Duodenal mucosa (tissue), 2 donors: ENCODE results near the gene SLC7A14.
A peak's percentile ranks its signal among the peaks of the same experiment; 100 is the strongest.
"Not testable (repeated sequence)": the region's sequence is repeated elsewhere in the genome, so short reads cannot be mapped to it uniquely, and the experiment has no call there.

Experiments
- H3K27ac ChIP-seq: one replicate; pipeline ENCODE4 v1.7.0; 2013; ENCODE audit warnings: low read depth, low read length
- H3K27me3 ChIP-seq, 2 donors: one replicate each; pipeline ENCODE4 v1.7.0; 2013; ENCODE audit warnings: low read length in 2 of 2, control low read depth in 1 of 2; ENCODE audit not compliant: insufficient read depth in 2 of 2, control insufficient read depth in 1 of 2
- H3K36me3 ChIP-seq, 2 donors: one replicate each; pipeline ENCODE4 v1.7.0; 2013; ENCODE audit warnings: low read length in 2 of 2, control low read depth in 1 of 2; ENCODE audit not compliant: insufficient read depth in 2 of 2, control insufficient read depth in 1 of 2
- H3K4me1 ChIP-seq, 2 donors: one replicate each; pipeline ENCODE4 v1.7.0; 2013; ENCODE audit warnings: low read length in 2 of 2, control low read depth in 1 of 2; ENCODE audit not compliant: insufficient read depth in 2 of 2, control insufficient read depth in 1 of 2
- H3K4me3 ChIP-seq, 2 donors: one replicate each; pipeline ENCODE4 v1.7.0; 2013; ENCODE audit warnings: low read length in 2 of 2, low read depth in 1 of 2
- H3K9ac ChIP-seq, 2 donors: one replicate each; pipeline ENCODE4 v1.7.0; 2013; ENCODE audit warnings: low read length in 2 of 2, low read depth in 1 of 2
- H3K9me3 ChIP-seq, 2 donors: one replicate each; pipeline ENCODE4 v1.7.0; 2013; ENCODE audit warnings: low read length in 2 of 2, control low read depth in 1 of 2; ENCODE audit not compliant: control insufficient read depth in 1 of 2

The SLC7A14 gene

DNA sequence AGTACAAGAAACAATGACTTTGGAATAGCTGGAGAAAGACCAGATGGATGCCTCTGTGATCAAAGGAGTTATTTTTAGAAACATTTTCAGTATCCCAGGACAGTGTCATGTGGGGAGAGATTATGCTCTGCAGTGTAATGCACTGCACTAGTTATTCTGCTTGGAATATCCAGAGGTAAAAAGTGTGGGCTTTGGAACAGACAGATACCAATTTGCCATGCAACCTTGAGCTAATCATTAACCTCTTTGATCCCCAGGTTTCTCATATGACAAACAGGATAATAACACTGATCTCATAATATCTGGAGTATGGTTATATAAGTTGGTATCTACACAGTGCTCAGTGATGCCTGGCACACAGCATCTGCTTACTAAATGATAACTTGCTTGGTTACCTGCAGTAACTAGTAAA is 12.2 kb upstream of the SLC7A14 start:
- no peaks in the 10 kb centered on the region for H3K9me3 ChIP-seq
- no peak overlapping the region for H3K4me3 ChIP-seq
- peaks cover 6 to 9% of the 10 kb centered on the region in 2 donors for H3K4me1 ChIP-seq
- H3K27ac ChIP-seq: no peak overlapping the region
- no peak overlapping the region for H3K9ac ChIP-seq
- no peaks in the 10 kb centered on the region for H3K27me3 ChIP-seq
- H3K36me3 ChIP-seq: no peaks in the 10 kb centered on the region

DNA sequence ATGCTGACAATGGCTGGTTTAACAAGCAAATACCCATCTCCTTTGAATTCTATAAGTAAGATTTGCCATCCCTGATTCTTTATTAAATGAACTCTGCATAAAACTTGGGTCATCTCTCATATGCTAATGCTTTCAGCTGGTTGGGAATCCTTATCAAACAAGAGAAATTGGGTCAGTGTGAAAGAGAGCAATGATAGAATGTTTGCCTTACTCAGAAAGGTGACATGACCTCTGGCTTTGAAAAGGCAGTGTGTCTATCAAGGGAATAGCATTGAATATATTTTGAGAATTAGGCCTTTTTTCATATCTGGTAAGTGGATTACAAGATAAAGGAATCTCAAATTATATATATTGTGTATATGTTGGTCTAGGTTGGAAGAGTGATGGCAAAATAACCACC is 8.7 kb upstream of the SLC7A14 start:
- H3K4me1 ChIP-seq: no peaks in the 10 kb centered on the region
- no peaks in the 10 kb centered on the region for H3K36me3 ChIP-seq
- H3K27me3 ChIP-seq: no peaks in the 10 kb centered on the region
- H3K27ac ChIP-seq: no peak overlapping the region
- no peak overlapping the region for H3K9ac ChIP-seq
- H3K4me3 ChIP-seq: no peak overlapping the region
- no peaks in the 10 kb centered on the region for H3K9me3 ChIP-seq

DNA sequence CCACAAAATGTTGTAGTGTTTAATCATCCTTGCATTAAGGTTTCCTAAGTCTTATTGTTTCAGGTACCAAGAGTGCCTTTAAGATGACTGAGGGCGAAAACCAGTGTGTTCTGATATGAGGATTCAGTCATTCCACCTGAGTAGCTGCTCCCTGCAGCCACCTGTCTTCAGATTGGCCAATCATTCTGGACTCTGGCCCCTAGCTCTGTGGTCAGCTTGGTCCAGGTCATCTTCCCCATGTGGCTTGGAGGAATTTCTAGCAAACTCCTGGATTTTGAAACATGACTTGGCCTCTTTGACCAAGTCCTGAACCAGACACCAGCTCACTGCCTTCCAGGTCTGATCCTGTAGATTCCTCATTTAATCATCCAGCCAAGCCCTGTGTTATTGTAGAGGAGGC is 7.8 kb upstream of the SLC7A14 start:
- Histone ChIP-seq H3K9ac (no peak overlapping the region), H3K9me3 (no peaks in the 10 kb centered on the region), H3K27ac (no peak overlapping the region), H3K4me1 (no peaks in the 10 kb centered on the region), H3K36me3 (no peaks in the 10 kb centered on the region), H3K4me3 (no peak overlapping the region), H3K27me3 (no peaks in the 10 kb centered on the region)

DNA sequence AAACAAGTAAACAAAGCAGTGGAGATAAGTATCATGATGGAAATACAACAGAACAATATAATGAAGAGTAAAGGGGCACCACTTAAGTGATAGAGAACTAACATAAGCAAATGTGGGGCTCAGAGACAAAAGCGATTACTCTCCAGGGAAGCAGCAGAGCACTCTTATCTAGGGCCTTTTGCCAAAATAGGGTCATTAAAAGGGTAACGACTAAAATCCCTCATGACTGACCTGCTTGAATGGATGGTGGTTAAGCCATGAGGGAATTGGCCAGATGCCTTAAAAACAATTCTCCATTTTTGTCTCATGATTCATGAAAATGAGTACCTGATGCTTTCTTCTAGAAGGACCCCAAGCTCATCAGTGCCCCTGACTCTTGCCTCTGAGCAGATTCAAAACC is 3.2 kb upstream of the SLC7A14 start:
- Histone ChIP-seq H3K27me3 (peaks cover 22 to 31% of the 10 kb centered on the region in 2 donors), H3K4me1 (peaks cover 0 to 5% of the 10 kb centered on the region in 2 donors), H3K36me3 (no peaks in the 10 kb centered on the region)

DNA sequence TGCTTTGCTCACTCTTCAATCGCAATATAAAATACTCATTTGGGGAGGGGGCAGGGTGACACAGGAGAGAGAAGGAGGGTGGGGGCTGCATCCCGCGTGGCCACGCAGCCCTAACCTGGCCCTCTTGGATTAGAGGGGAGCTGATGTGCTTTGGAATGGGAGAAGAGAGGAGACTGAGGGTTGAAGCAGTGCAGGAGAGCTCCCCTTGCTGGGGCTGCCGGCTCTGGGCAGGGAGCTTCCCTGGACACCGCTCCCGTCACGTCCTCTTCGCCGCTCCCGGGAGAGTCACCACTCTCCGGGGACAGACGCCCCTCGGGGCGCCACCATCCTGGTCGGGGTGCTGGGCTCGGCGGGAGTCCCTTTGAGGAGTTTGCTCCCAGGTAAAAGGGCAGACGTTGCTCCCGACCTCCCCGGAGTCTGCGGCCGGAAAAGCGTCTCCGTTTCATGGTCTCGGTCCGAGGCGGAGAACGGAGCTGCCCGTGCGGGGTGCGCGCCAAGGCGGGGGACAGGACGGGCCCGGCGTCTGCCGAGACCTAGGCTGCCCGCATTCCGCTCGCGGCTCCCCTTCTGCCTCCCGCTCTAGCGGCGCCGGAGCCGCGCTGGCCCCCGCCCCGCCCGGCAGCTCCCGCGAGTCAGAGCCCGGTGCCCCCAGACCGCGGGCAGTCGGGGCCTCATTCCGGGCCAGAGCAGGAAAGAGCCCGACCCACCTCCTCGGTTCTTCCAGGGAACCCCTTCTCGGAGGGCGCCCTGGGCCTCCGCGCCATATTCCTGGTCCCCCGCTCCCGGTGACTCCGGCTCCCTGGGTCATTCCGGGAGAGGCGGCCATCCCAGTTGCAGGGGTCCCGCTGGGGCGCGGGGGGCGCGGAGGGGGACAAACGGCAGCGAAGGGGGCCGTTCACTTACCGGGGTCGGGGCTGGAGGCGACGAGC is 603 bp downstream of the SLC7A14 start:
- H3K9ac ChIP-seq: no peak overlapping the region
- H3K27me3 ChIP-seq: peaks cover 22 to 39% of the 10 kb centered on the region in 2 donors
- H3K9me3 ChIP-seq: no peaks in the 10 kb centered on the region
- no peak overlapping the region for H3K27ac ChIP-seq
- H3K36me3 ChIP-seq: no peaks in the 10 kb centered on the region
- H3K4me1 ChIP-seq: peaks cover 0 to 5% of the 10 kb centered on the region in 2 donors
- peak overlapping the region in 1 of 2 donors; percentile 24 for H3K4me3 ChIP-seq

More for the DNA sequence above, 3.2 kb upstream of the SLC7A14 start:
- Histone ChIP-seq H3K4me3 (no peak overlapping the region), H3K27ac (no peak overlapping the region), H3K9ac (no peak overlapping the region), H3K9me3 (no peaks in the 10 kb centered on the region)

DNA sequence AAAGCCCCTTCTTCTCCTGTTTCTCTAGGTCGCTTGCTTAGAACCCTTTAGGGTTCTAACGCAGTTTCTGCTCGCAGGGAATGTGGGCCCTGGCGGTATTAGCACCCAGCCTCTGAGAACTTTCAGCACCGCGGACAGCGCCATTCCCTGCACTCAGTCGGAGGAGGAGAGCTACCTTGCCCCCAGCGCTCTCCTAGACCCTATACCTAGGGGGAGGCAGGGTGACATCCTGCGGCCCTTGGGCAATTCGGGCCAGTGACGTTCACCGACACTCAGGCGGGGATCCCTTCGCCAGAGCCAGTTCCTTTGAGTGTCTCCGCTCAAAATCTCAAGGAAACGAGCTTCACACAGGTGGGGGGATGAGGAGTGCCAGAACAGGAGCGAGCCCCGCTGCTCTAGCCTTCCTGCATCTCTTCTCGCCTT is 1.3 kb downstream of the SLC7A14 start:
- Histone ChIP-seq H3K27ac (no peak overlapping the region), H3K4me3 (peak overlapping the region in 1 of 2 donors; percentile 24), H3K27me3 (peaks cover 22 to 40% of the 10 kb centered on the region in 2 donors), H3K9me3 (no peaks in the 10 kb centered on the region), H3K36me3 (no peaks in the 10 kb centered on the region), H3K9ac (no peak overlapping the region), H3K4me1 (peaks cover 0 to 5% of the 10 kb centered on the region in 2 donors)

DNA sequence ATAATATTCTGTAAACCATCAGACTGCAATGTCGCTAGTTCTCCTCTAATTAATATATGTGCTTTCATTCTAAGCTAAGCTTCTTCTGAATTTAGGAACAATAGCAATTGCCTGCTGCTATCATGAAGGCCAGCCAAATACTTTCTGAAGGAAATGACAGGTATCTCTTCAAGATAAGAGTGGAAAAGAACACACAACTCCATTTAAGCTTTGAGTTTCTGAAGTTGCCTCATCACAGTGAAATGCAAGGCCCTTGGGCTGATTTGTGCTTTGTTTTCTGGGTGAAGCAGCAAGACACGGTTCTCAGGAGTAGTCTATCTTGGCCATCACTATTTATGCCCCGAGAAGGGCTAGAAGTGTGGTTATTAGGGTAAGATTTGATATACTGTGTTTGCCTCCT is 6.2 kb downstream of the SLC7A14 start:
- H3K9ac ChIP-seq: no peak overlapping the region

GRCh38 chr3:170572665-170573253 is 13.1 kb downstream of the SLC7A14 start:
- H3K27ac ChIP-seq: no peak overlapping the region
- no peaks in the 10 kb centered on the region for H3K9me3 ChIP-seq
- H3K27me3 ChIP-seq: peaks cover 0 to 6% of the 10 kb centered on the region in 2 donors
- H3K9ac ChIP-seq: no peak overlapping the region
- H3K4me1 ChIP-seq: no peaks in the 10 kb centered on the region
- no peak overlapping the region for H3K4me3 ChIP-seq
- H3K36me3 ChIP-seq: no peaks in the 10 kb centered on the region

More for the DNA sequence above, 6.2 kb downstream of the SLC7A14 start:
- peaks cover 3 to 18% of the 10 kb centered on the region in 2 donors for H3K27me3 ChIP-seq
- H3K4me3 ChIP-seq: no peak overlapping the region
- H3K36me3 ChIP-seq: no peaks in the 10 kb centered on the region
- peaks cover 0 to under 1% of the 10 kb centered on the region in 2 donors for H3K4me1 ChIP-seq
- no peak overlapping the region for H3K27ac ChIP-seq
- no peaks in the 10 kb centered on the region for H3K9me3 ChIP-seq

DNA sequence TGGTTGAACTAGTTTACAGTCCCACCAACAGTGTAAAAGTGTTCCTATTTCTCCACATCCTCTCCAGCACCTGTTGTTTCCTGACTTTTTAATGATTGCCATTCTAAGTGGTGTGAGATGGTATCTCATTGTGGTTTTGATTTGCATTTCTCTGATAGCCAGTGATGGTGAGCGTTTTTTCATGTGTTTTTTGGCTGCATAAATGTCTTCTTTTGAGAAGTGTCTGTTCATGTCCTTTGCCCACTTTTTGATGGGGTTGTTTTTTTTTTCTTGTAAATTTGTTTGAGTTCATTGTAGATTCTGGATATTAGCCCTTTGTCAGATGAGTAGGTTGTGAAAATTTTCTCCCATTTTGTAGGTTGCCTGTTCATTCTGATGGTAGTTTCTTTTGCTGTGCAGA is 18.3 kb downstream of the SLC7A14 start:
- H3K9me3 ChIP-seq, H3K4me1 ChIP-seq, H3K27me3 ChIP-seq, H3K27ac ChIP-seq, H3K4me3 ChIP-seq, H3K9ac ChIP-seq, H3K36me3 ChIP-seq: not testable (repeated sequence)

GRCh38 chr3:170566413-170566812 is 19.5 kb downstream of the SLC7A14 start:
- Histone ChIP-seq H3K4me1 (no peaks in the 10 kb centered on the region), H3K9me3 (no peaks in the 10 kb centered on the region), H3K36me3 (no peaks in the 10 kb centered on the region), H3K27me3 (no peaks in the 10 kb centered on the region), H3K9ac (no peak overlapping the region), H3K27ac (no peak overlapping the region), H3K4me3 (no peak overlapping the region)
